Lung (tissue), 12 donors: Measurements from ENCODE around the gene SUPT20H. TPM values are rescaled to one million over a fixed set of nuclear protein-coding genes. Genes with fewer than 3 reads are reported as not detected.

ENCODE experiments used
- ATAC-seq: fragments of 200-7000 bp; cut with Tn5 transposase; one replicate; pipeline ENCODE4 v1.9.1; 2020; ENCODE audit warnings: moderate number of reproducible peaks; ENCODE audit not compliant: insufficient read depth, low FRiP score
- DNase-seq, 3 donors: peaks; one replicate each; pipeline ENCODE4 v3.0.0-alpha.2; 2013 to 2017
- H3K27ac ChIP-seq, 2 donors: one replicate each; pipeline ENCODE4 v1.5.1; 2013; ENCODE audit warnings: mild to moderate bottlenecking in 2 of 2, moderate library complexity in 2 of 2, control low read depth in 1 of 2, inconsistent platforms in 1 of 2, low read depth in 1 of 2, low read length in 1 of 2
- H3K27me3 ChIP-seq, 3 donors: one replicate each; pipeline ENCODE4 v1.5.1; 2013; ENCODE audit warnings: low read length in 2 of 3; ENCODE audit not compliant: control insufficient read depth in 3 of 3, insufficient read depth in 3 of 3
- H3K36me3 ChIP-seq, 4 donors: one replicate each; pipeline ENCODE4 v1.5.1; 2013; ENCODE audit warnings: low read length in 4 of 4, mild to moderate bottlenecking in 1 of 4, moderate library complexity in 1 of 4; ENCODE audit not compliant: control insufficient read depth in 4 of 4, insufficient read depth in 4 of 4
- H3K4me1 ChIP-seq, 5 donors: one replicate each; pipeline ENCODE4 v1.5.1; 2013; ENCODE audit warnings: low read length in 5 of 5, mild to moderate bottlenecking in 2 of 5, moderate library complexity in 1 of 5; ENCODE audit not compliant: control insufficient read depth in 5 of 5, insufficient read depth in 5 of 5
- H3K4me3 ChIP-seq: one replicate; pipeline ENCODE4 v1.5.1; 2013; ENCODE audit warnings: mild to moderate bottlenecking, control low read depth, moderate library complexity
- H3K9ac ChIP-seq, 2 donors: one replicate each; pipeline ENCODE4 v1.5.1; 2013; ENCODE audit warnings: low read length in 2 of 2, control low read depth in 1 of 2; ENCODE audit not compliant: insufficient read depth in 1 of 2
- H3K9me3 ChIP-seq, 4 donors: one replicate each; pipeline ENCODE4 v1.5.1; 2013; ENCODE audit warnings: low read length in 3 of 4, mild to moderate bottlenecking in 1 of 4, moderate library complexity in 1 of 4; ENCODE audit not compliant: control insufficient read depth in 4 of 4, insufficient read depth in 3 of 4
- CTCF ChIP-seq: IDR thresholded peaks from 2 replicates; pipeline ENCODE4 v1.5.1; 2012; ENCODE audit warnings: mild to moderate bottlenecking; ENCODE audit errors: control extremely low read depth, extremely low read depth
- WGBS, 2 donors: extraction: QIAGEN DNeasy Blood & Tissue Kit; methylation state at CpG; one replicate each; pipeline ENCODE4 v1.1.7; 2013; 5-methylcytosine and 5-hydroxymethylcytosine counted together
- polyA plus RNA-seq, 2 donors: library from polyadenylated mRNA; stranded (reverse); fragments of 200-250 nt; gene quantifications; one replicate each; pipeline ENCODE4 v1.2.1, GENCODE V29; 2013
- total RNA-seq, 2 donors: library from RNA; depleted of rRNA in 1 of 2; stranded (reverse); fragments of >200 nt in 1 of 2; gene quantifications; one replicate each; pipeline ENCODE4 v1.2.1, GENCODE V29; 2014 to 2021
- donor health status: control.
- donor health status: control.
- donor health status: Bipolar disorder and iron deficiency.
- donor health status: healthy.
- donor health status: DM: yes; HTN: yes; CAD: no.

The SUPT20H gene
- total and polyA plus RNA-seq, 4 donors: 24.2 to 134 (median 39.8) TPM

DNA sequence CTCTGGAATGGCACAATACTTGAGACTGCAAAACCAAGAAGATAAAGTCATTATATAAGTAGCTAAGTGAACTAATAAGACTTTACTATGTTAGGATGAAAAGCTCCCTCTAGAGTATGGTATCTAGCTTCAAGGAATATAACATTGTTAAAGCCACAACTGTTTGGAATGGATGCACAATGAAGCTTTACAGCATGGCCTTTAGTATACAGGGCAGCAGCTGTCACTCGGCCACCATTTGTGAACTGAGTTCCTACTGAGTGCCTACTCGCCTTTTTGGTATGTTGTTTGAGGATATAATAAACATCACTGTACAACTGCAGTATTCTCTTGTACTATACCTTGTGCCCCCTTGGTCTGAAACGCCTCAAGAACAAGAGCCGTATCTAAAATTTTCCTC lies 67.1 kb downstream of the SUPT20H start:
- Histone ChIP-seq H3K9ac (no peak overlapping the region), H3K36me3 (peaks cover 24 to 55% (median 40%) of the 10 kb centered on the region in 4 donors), H3K4me1 (no peaks in the 10 kb centered on the region), H3K4me3 (no peak overlapping the region), H3K27me3 (no peaks in the 10 kb centered on the region), H3K27ac (no peak overlapping the region), H3K9me3 (no peaks in the 10 kb centered on the region)
- ATAC-seq (no peak), DNase-seq (no peak)
- WGBS, 2 donors: 97 to 98% methylated on average over 4 of the region's 4 CpGs
- no peak for TF ChIP-seq CTCF

- H3K27me3 ChIP-seq: no peaks in the 10 kb centered on the region
- no peak overlapping the region for H3K4me3 ChIP-seq
- H3K36me3 ChIP-seq: peaks cover 16 to 54% (median 41%) of the 10 kb centered on the region in 4 donors
- H3K9ac ChIP-seq: no peak overlapping the region
- no peaks in the 10 kb centered on the region for H3K4me1 ChIP-seq
- no peak for TF ChIP-seq CTCF
- no peak for ATAC-seq
- H3K9me3 ChIP-seq: no peaks in the 10 kb centered on the region
- H3K27ac ChIP-seq: no peak overlapping the region
- DNase-seq: no peak
- WGBS, 2 donors: 91 to 98% methylated on average over 2 of the region's 2 CpGs
Observed at GRCh38 chr13:36986462-36987240, 72.8 kb downstream of the SUPT20H start.

GRCh38 chr13:36981156-36981743 lies 78.2 kb downstream of the SUPT20H start:
- Histone ChIP-seq H3K9me3 (no peaks in the 10 kb centered on the region), H3K27me3 (no peaks in the 10 kb centered on the region), H3K4me1 (no peaks in the 10 kb centered on the region), H3K27ac (no peak overlapping the region), H3K4me3 (no peak overlapping the region), H3K36me3 (peaks cover 14 to 28% (median 16%) of the 10 kb centered on the region in 4 donors), H3K9ac (no peak overlapping the region)
- DNase-seq: peak in 2 of 3 donors; percentile 71 to 84
- TF ChIP-seq CTCF: peak; percentile 18
- ATAC-seq: peak; percentile 81
- WGBS, 2 donors: 28 to 36% methylated on average over 6 of the region's 6 CpGs
